IPS-11a (cell line): ENCODE data around the gene ARGLU1.

Source experiments
- H3K4me3 ChIP-seq: one replicate; pipeline ENCODE4 v1.5.1; 2013; ENCODE audit warnings: low read depth, low read length, control low read depth

ARGLU1 gene

DNA sequence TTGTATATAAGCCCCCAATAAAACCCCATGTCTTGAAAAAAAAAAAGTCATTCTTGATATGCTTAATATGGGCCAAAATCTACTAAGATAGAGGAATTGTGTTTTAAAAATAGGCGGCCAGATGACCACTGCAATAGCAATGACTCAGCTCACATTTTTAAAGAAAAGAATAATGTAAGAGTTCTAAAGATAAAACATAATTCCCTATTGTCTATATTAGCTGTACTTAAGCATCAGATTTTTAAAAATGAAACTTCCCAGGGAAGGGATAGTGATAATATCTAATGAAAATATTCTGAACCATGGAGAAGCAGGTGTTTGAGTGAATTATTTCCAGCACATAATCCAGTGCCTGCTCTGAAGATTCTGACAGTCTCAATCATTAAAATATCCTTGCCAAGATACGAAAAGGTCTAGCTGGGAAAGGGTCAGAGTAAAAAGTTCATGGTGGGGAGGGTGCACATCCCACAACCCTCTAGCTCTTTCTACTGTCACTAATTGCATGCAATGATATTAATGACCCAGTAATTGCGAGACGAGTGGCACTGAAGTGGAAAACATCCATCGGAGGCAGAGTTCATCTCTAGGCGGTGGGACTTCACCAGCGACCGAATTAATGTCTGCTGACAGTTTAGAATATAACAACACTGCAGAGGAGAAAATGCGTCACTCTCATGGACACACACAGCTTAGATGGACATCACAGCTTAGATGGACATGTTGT, 64.0 kb downstream of the ARGLU1 start:
- no peak overlapping the region for H3K4me3 ChIP-seq

GRCh38 chr13:106503272-106503671, 64.7 kb downstream of the ARGLU1 start:
- H3K4me3 ChIP-seq, result no peak overlapping the region

DNA sequence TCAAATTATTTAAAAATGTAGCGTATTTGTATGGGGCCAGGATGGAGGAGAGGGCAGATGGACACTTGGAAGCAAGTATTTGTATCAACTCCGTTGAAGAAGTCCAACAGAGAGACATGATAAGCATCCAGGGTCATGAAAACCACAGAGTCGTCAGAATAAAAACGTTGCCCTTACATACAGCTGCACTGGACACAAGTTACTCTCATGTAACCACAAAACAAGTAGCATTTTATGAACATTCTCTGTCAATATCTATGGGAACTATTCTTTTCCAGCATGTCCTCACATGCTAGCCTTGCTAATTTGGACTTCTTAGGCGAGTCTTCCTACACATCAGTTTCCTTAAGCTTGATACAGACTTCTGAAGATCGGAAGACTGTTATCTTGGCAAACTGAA, 67.5 kb downstream of the ARGLU1 start:
- no peak overlapping the region for H3K4me3 ChIP-seq

GRCh38 chr13:106499896-106500295, 68.0 kb downstream of the ARGLU1 start:
- no peak overlapping the region for H3K4me3 ChIP-seq

- no peak overlapping the region for H3K4me3 ChIP-seq
Measured at GRCh38 chr13:106499113-106499512, 68.8 kb downstream of the ARGLU1 start.

GRCh38 chr13:106498571-106498970, 69.4 kb downstream of the ARGLU1 start:
- no peak overlapping the region for H3K4me3 ChIP-seq

- H3K4me3 ChIP-seq, result no peak overlapping the region
Measured at GRCh38 chr13:106498158-106498557, 69.8 kb downstream of the ARGLU1 start.

DNA sequence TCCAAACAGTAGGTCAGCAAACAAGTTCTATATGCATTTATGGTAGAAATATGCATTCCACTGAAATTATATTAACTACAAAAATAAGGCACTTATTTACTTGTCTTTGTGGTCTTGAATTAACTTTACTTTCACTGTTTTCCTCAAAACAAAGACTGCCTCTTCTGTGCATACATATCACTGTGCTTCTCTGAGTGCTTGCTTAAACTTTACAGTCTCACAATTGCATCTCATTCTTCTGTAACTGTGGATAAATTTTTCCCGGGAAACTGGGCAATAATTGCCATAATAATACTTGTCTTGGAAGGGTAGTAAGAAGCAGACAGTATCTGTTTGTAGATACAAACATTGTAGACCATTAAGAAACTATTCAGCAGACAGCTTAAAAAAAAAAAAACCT, 70.9 kb downstream of the ARGLU1 start:
- no peak overlapping the region for H3K4me3 ChIP-seq

DNA sequence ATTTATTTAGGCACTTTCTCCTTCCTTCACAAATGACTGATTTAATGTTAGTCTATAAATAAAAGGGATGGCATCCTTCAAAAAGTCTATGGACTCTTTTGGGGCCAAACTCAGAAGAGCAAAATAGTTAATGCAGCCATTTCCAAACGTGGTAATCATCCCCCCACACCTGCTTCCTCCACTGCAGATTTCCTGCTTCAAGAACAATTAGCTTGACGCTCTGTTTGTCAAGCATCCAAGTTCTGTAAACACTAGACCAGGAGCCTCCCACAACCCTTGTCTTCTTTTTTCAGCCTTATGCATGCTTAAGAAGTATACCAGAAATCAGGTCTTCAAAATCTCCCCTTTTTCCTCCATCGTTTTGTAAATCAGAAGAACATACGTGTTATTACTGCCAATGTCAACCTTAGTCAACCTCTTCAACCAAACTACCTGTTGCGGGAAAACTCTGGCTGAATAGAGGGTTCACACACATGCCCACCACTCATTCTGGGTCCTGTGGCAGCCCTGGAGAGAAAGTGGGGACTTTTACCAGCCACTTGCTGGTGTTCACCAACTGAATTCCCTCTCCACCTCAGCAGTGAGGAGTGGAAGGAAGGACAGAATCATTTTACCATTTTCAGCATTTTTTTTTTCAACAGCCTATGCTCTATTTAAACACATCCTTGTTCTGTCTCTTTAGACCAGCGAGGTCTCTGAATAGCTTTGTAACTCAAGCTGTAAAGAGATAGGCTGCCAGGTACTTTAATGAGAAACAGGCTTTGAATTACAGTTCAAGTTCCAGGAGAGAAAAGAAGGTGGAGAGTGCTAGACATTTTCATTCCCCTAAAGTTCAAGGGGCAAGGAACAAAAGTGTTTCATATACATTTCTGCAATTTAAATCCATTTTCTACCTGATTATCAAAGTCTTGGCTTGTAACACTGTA, 71.6 kb downstream of the ARGLU1 start:
- no peak overlapping the region for H3K4me3 ChIP-seq

DNA sequence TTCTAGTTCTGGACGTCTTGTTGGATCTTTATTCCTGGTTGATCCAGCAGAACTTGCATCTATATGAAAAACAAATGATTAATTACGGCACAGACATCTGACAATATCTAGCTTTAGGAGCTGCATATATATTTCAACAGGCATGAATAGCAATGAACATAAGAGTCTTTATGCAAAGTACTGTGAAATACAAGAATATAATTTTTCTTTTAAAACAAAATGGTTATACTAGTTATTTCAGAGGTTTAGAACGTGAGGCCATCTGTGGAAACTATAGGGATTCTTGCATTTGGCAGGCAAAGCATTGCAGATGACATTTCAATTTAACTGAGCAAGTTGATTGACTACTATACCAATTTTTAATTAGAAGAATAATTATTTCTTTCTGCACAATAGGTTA, 73.0 kb downstream of the ARGLU1 start:
- no peak overlapping the region for H3K4me3 ChIP-seq

DNA sequence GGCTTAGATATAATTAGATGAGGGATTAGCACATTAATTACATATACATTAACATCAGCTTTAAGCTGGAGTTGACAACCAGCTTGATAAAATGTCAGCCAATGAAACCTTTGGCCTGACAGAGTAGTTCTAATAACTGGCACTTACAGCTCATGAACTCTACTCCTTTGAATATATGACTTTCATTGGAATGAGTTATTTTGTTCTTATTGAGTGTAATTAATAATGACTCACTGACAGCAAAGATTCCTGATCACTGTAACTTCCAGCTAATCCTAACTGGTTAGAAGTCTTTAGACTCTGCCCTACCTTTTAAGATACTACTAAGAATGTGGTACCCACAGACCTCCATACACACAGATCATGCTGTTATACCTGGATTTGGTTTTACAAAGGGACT, 73.4 kb downstream of the ARGLU1 start:
- no peak overlapping the region for H3K4me3 ChIP-seq

DNA sequence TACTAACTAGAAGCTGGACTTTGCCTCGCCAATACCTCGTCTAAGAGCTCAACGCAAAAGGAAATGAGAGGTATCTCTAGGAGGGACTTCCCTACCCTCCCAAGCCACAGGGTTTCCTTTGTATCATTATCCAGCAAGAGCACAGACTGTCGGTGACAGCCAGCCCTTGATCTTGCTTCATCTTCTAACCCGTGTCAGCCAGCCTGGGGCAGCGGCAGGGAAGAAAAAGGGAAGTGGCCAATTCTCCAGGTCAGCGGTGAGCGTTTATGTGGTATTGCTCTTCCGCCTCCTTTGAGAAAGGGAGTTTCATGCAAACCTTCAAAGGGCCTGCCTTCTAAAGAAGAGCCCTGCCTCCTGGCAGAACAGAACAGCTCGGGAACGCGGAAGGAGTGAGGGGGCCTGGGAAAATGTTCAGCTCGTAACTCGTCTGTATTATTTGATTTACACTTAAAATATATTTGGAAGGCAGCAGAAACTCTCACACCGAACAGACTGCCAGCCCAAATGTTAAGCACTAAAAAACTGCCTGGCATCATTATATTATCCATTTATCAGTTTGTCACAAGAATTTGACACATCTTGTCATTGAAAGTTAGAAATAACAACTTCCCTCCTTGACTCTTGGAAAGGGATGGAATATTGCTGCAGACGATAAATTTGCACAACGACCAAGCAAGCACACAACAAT, 74.3 kb downstream of the ARGLU1 start:
- H3K4me3 ChIP-seq, result no peak overlapping the region

- no peak overlapping the region for H3K4me3 ChIP-seq
Measured at GRCh38 chr13:106492588-106493475, 75.1 kb downstream of the ARGLU1 start.

- no peak overlapping the region for H3K4me3 ChIP-seq
Measured at GRCh38 chr13:106491928-106492587, 75.9 kb downstream of the ARGLU1 start.
